Measurements from ENCODE around the gene IL1F10. TPM values are rescaled to one million over a fixed set of nuclear protein-coding genes. Genes with fewer than 3 reads are reported as not detected.

Gene IL1F10
- total RNA-seq, 2 experiments from 2014 or later: not detected

DNA sequence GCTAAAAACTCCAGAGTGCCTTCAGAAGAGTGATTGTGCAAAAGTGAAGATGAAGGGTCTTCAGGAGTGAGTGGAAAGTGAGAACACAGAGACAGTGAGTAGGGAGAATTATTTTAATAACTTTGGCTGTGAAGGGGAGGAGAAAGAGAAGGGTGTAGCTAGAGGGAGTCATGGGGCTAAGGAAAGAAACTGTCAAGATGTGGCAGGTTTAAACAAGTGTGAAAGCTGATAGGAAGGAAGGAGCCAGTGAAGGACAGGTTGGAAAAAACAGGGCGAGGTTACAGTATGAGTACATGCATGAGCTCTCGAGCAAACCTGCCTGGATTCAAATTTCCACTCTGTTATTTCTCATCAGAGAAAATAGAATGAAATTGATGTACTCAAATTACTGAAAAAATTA, 17.8 kb downstream of the IL1F10 start:
- Histone ChIP-seq H3K4me2 (ENCODE audit: low read length) (no peak overlapping the region), H3K27ac (ENCODE audit: low read depth, low read length, poor library complexity, severe bottlenecking) (no peak overlapping the region), H3K9me2 (ENCODE audit: insufficient read depth, low read length) (no peaks in the 10 kb centered on the region), H3K79me2 (ENCODE audit: insufficient read depth, low read depth, low read length) (no peaks in the 10 kb centered on the region), H3K4me1 (ENCODE audit: insufficient read depth, low read length, poor library complexity, severe bottlenecking) (no peaks in the 10 kb centered on the region), H3K36me3 (ENCODE audit: insufficient read depth, low read length) (no peaks in the 10 kb centered on the region), H3K4me3 (ENCODE audit: low read depth, low read length, poor library complexity, severe bottlenecking) (no peak overlapping the region), H2AFZ (ENCODE audit: low read length) (no peak overlapping the region), H4K20me1 (ENCODE audit: insufficient read depth, low read length) (no peaks in the 10 kb centered on the region), H3K9me3 (ENCODE audit: low read length) (no peaks in the 10 kb centered on the region)
- DNase-seq (ENCODE audit: low spot score): no peak
- CTCF ChIA-PET (ENCODE audit: unreplicated experiment): no interaction called here
- TF ChIP-seq EZH2phosphoT487 (IDR thresholded peaks at IDR 0.05; ENCODE audit: borderline replicate concordance, low read depth, low read length) (no peak), CTCF (conservative IDR thresholded peaks at IDR 0.05; ENCODE audit: low read length) (no peak)
- BruUV-seq (replicated peaks): no TSS peak
- intact Hi-C loops (cut with micrococcal nuclease; ENCODE audit: unreplicated experiment): no loop called here
- POLR2A ChIA-PET: interaction anchor here (0.6 kb wide), 1 partner anchor 38 kb away, joined by 4 read pairs; no protein-coding TSS in a partner anchor

GRCh38 chr2:113088213-113088992, 20.6 kb downstream of the IL1F10 start:
- no TSS peak for BruUV-seq (replicated peaks)

More at GRCh38 chr2:113088213-113088992, 20.6 kb downstream of the IL1F10 start:
- Histone ChIP-seq H3K9me2 (ENCODE audit: insufficient read depth, low read length) (no peaks in the 10 kb centered on the region), H3K79me2 (ENCODE audit: insufficient read depth, low read depth, low read length) (no peaks in the 10 kb centered on the region), H3K9me3 (ENCODE audit: low read length) (no peaks in the 10 kb centered on the region), H3K36me3 (ENCODE audit: insufficient read depth, low read length) (no peaks in the 10 kb centered on the region), H3K27ac (ENCODE audit: low read depth, low read length, poor library complexity, severe bottlenecking) (no peak overlapping the region), H2AFZ (ENCODE audit: low read length) (no peak overlapping the region), H3K4me1 (ENCODE audit: insufficient read depth, low read length, poor library complexity, severe bottlenecking) (no peaks in the 10 kb centered on the region), H3K4me3 (ENCODE audit: low read depth, low read length, poor library complexity, severe bottlenecking) (no peak overlapping the region), H4K20me1 (ENCODE audit: insufficient read depth, low read length) (no peaks in the 10 kb centered on the region), H3K4me2 (ENCODE audit: low read length) (no peak overlapping the region)
- ChIA-PET POLR2A (interaction anchor here (0.6 kb wide), 1 partner anchor 52 kb away, joined by 4 read pairs; no protein-coding TSS in a partner anchor), CTCF (ENCODE audit: unreplicated experiment) (no interaction called here)
- TF ChIP-seq CTCF (conservative IDR thresholded peaks at IDR 0.05; ENCODE audit: low read length) (no peak), EZH2phosphoT487 (IDR thresholded peaks at IDR 0.05; ENCODE audit: borderline replicate concordance, low read depth, low read length) (no peak)
- intact Hi-C loops (cut with micrococcal nuclease; ENCODE audit: unreplicated experiment): no loop called here
- DNase-seq (ENCODE audit: low spot score): no peak
